OCI-LY3 (cell line): ENCODE results near the gene CCDC134.

ENCODE experiments used
- H2AFZ ChIP-seq: fragments of 200-600, 300-600 bp; shearing (Covaris generic); 2 replicates; pipeline ENCODE4 v1.6.0; 2014; ENCODE audit warnings: antibody characterized with exemption, low read depth, low read length
- H3K27ac ChIP-seq: fragments of 200-600, 300-600 bp; sonication (generic); 2 replicates; pipeline ENCODE4 v1.5.1; 2014; ENCODE audit warnings: mild to moderate bottlenecking, low read length, moderate library complexity, mixed read lengths
- H3K27me3 ChIP-seq: fragments of 200-600, 300-600 bp; sonication (generic); 2 replicates; pipeline ENCODE4 v1.6.1; 2014; ENCODE audit warnings: low read depth, low read length, mixed read lengths
- H3K36me3 ChIP-seq: fragments of 200-600, 300-600 bp; sonication (generic); replicated peaks from 2 replicates; pipeline ENCODE3; 2014; ENCODE audit warnings: low read depth, low read length, mixed read lengths
- H3K4me1 ChIP-seq: fragments of 300-600, 200-600 bp; sonication (generic); 2 replicates; pipeline ENCODE4 v1.6.1; 2014; ENCODE audit warnings: low read length, mixed read lengths
- H3K4me2 ChIP-seq: fragments of 200-600, 300-600 bp; sonication (generic); 2 replicates; pipeline ENCODE4 v1.6.1; 2014; ENCODE audit warnings: low read length, mixed read lengths
- H3K4me3 ChIP-seq: fragments of 300-600, 200-600 bp; sonication (generic); 2 replicates; pipeline ENCODE4 v1.5.1; 2014; ENCODE audit warnings: antibody characterized with exemption, mild to moderate bottlenecking, low read length, moderate library complexity
- H3K79me2 ChIP-seq: fragments of 300-600, 200-600 bp; shearing (Covaris generic); 2 replicates; pipeline ENCODE4 v1.6.1; 2014; ENCODE audit warnings: mild to moderate bottlenecking, low read length, mixed read lengths
- H3K9ac ChIP-seq: fragments of 300-600, 200-600 bp; shearing (Covaris generic); 2 replicates; pipeline ENCODE4 v1.6.0; 2014; ENCODE audit warnings: mild to moderate bottlenecking, low read length, moderate library complexity
- H3K9me3 ChIP-seq: fragments of 200-600, 300-600 bp; shearing (Covaris generic); 2 replicates; pipeline ENCODE4 v1.6.1; 2014; ENCODE audit warnings: low read length, mixed read lengths; ENCODE audit not compliant: insufficient read depth
- H4K20me1 ChIP-seq: fragments of 200-600, 300-600 bp; sonication (generic); 2 replicates; pipeline ENCODE4 v1.6.1; 2016; ENCODE audit warnings: low read length, mixed read lengths; ENCODE audit not compliant: insufficient read depth
- CTCF ChIP-seq: fragments of 200-600, 300-600 bp; sonication (generic); IDR thresholded peaks from 2 replicates; pipeline ENCODE4 v1.5.1; 2014; ENCODE audit warnings: antibody characterized with exemption, low read length, low read depth
- EZH2phosphoT487 ChIP-seq: fragments of 200-600 bp; shearing (Covaris generic); IDR thresholded peaks from 2 replicates; pipeline ENCODE4 v1.6.1; 2018; ENCODE audit warnings: antibody characterized with exemption, mixed run types, low read depth

The CCDC134 gene

GRCh38 chr22:41780746-41781505, 19.6 kb upstream of the CCDC134 start:
- H3K4me3 ChIP-seq = peak overlapping the region; percentile 26
- H2AFZ ChIP-seq = peak overlapping the region; percentile 71
- H3K4me2 ChIP-seq = peak overlapping the region; percentile 49
- no peaks in the 10 kb centered on the region for H3K79me2 ChIP-seq
- H3K36me3 ChIP-seq = no peaks in the 10 kb centered on the region
- peak overlapping the region; percentile 15 for H3K9ac ChIP-seq
- no peak for TF ChIP-seq CTCF
- TF ChIP-seq EZH2phosphoT487 = no peak
- H3K27ac ChIP-seq = no peak overlapping the region
- H3K4me1 ChIP-seq = peaks cover 12% of the 10 kb centered on the region
- no peaks in the 10 kb centered on the region for H3K27me3 ChIP-seq
- H4K20me1 ChIP-seq = no peaks in the 10 kb centered on the region
- no peaks in the 10 kb centered on the region for H3K9me3 ChIP-seq

GRCh38 chr22:41781507-41781906, 19.0 kb upstream of the CCDC134 start:
- H3K27ac ChIP-seq = no peak overlapping the region
- H3K4me1 ChIP-seq = peaks cover 12% of the 10 kb centered on the region
- no peaks in the 10 kb centered on the region for H3K9me3 ChIP-seq
- H3K4me3 ChIP-seq = peak overlapping the region; percentile 26
- H2AFZ ChIP-seq = peak overlapping the region; percentile 71
- no peaks in the 10 kb centered on the region for H4K20me1 ChIP-seq
- peak overlapping the region; percentile 49 for H3K4me2 ChIP-seq
- no peaks in the 10 kb centered on the region for H3K79me2 ChIP-seq
- H3K27me3 ChIP-seq = no peaks in the 10 kb centered on the region
- TF ChIP-seq CTCF (no peak), EZH2phosphoT487 (no peak)
- H3K9ac ChIP-seq = peak overlapping the region; percentile 15; the same call in 1 of the 2 replicates
- no peaks in the 10 kb centered on the region for H3K36me3 ChIP-seq

GRCh38 chr22:41782316-41782715, 18.2 kb upstream of the CCDC134 start:
- Histone ChIP-seq H4K20me1 (no peaks in the 10 kb centered on the region), H3K4me3 (no peak overlapping the region), H3K9me3 (no peaks in the 10 kb centered on the region), H2AFZ (no peak overlapping the region), H3K27me3 (no peaks in the 10 kb centered on the region), H3K9ac (no peak overlapping the region), H3K4me2 (no peak overlapping the region), H3K27ac (no peak overlapping the region), H3K4me1 (peaks cover 18% of the 10 kb centered on the region), H3K79me2 (no peaks in the 10 kb centered on the region), H3K36me3 (no peaks in the 10 kb centered on the region)
- TF ChIP-seq CTCF = no peak
- no peak for TF ChIP-seq EZH2phosphoT487

- H3K4me1 ChIP-seq = peaks cover 18% of the 10 kb centered on the region
- no peak for TF ChIP-seq EZH2phosphoT487
- no peak for TF ChIP-seq CTCF
- H3K4me3 ChIP-seq = no peak overlapping the region
- no peak overlapping the region for H3K27ac ChIP-seq
- no peak overlapping the region for H3K9ac ChIP-seq
- no peak overlapping the region for H3K4me2 ChIP-seq
- no peaks in the 10 kb centered on the region for H3K27me3 ChIP-seq
- H3K9me3 ChIP-seq = no peaks in the 10 kb centered on the region
- H3K36me3 ChIP-seq = no peaks in the 10 kb centered on the region
- H4K20me1 ChIP-seq = no peaks in the 10 kb centered on the region
- no peaks in the 10 kb centered on the region for H3K79me2 ChIP-seq
- H2AFZ ChIP-seq = no peak overlapping the region
These were observed 17.7 kb upstream of the CCDC134 start for GRCh38 chr22:41782751-41783150.
